T1000 (cell line): ENCODE results near the gene SBF2.
"Not testable (repeated sequence)": the region's sequence is repeated elsewhere in the genome, so short reads cannot be mapped to it uniquely, and the experiment has no call there.

ENCODE experiments used
- DNase-seq: peaks from one replicate; lab custom pipeline; 2025; ENCODE audit warnings: mixed read lengths; lab: John Stamatoyannopoulos, UW

The SBF2 gene

DNA sequence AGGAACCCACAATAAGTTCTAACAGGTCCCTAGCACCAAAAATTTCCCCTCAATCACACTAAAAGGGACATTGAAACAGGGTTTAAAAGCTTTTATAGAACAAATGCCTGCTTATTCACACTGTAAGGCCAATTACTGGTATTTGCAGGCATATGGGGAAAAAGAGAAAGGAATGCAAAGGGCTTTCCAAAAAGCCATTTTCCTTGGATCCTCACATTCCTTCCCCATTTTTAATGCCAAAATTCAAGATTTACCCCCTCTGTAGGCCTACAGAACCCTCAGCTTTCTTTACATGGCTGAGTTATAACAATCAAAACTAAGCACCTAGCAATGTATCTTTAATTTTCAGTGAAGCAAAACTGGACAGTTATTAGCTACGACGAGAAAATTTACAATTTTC is 102.0 kb downstream of the SBF2 start:
- DNase-seq: no peak

GRCh38 chr11:10181811-10182210 is 112.2 kb downstream of the SBF2 start:
- DNase-seq: no peak

DNA sequence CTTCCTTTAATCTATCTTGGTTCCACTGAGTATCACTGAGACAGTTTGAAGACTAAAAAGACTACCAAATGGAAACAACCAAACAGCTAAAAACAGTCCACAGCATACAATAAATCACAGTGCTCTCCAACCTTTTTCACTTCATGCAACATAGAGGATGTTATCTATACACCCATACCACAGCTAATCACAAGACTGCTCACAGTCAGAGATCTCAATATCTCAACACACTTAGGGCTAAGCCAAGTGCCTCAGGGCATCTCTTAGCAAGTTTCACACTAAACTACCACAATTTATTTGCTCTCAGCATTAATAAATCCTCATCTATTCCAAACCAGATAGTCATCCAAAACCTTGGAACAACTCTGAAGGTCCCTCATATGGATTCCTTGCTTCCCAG is 129.4 kb downstream of the SBF2 start:
- DNase-seq: no peak

DNA sequence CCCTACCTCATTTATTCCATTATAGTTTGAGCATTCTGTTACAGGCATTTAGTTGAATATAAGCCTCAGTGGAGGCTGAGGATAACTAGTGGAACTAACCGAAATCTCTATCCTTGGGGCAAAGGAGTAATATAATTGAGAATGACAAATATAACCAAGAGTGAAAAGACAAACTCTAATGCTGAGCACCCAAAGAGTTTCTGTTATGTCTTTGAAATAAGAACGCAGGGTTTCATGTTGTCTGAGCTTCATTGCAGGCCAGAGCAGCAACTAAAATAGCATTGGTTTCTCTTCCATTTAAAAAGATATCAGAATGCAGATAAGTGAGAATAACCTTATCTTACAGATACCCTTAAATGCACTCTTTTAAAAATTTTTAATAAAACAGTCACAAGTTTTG is 131.8 kb downstream of the SBF2 start:
- no peak for DNase-seq

GRCh38 chr11:10160350-10160749 is 133.7 kb downstream of the SBF2 start:
- no peak for DNase-seq

DNA sequence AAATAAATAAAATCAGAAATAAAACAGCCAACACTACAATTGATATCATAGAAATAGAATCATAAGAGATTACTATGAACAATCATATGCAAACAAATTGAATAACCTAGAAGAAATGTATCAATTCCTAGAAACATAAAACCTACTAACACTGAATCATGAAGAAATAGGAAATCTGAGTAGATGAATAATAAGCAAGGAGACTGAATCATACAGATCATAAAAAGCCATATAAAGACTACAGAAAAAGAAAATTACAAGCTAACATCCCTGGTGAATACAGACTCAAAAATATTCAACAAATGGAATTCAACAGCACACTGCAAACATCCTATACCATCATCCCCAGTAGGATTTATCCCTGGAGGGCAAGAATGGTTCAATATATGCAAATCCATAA is 135.6 kb downstream of the SBF2 start:
- no peak for DNase-seq

GRCh38 chr11:10155793-10156490 is 138.1 kb downstream of the SBF2 start:
- no peak for DNase-seq

DNA sequence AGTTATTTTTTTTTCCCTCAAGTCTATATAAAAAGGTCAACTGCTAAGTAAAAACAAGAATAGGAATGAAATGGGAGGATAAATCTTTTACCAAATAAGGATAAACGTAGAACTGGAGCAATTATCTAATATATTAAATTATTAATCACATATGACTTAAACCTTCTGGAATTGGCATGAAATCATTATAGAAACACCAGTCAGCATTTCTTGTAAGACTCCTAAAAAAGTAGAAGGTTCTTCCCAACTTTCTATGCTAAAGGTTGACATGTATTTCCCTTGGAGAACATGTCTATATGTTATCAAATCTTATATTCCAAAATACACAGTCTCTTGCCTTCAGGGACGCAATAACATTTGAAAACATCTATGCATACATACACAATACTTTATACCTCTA is 143.2 kb downstream of the SBF2 start:
- DNase-seq: no peak

DNA sequence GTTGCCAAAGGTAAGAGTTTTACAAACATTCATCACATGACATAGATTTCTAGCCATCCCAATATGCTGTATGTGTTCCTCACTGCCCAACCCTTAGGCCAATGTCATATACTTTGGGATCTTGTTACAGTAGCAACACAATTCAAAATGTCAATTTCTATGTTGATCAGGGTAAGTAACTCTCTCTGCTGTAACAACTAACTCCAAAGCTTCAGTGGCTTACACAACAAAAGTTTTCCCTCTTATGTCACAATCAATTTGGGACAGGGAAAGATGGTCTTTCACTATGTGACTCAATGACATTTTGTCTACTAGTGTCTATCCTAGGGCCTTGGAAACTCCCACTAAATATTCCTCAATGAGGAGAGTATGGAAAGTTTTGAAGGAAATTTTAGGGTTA is 144.5 kb downstream of the SBF2 start:
- DNase-seq: no peak

DNA sequence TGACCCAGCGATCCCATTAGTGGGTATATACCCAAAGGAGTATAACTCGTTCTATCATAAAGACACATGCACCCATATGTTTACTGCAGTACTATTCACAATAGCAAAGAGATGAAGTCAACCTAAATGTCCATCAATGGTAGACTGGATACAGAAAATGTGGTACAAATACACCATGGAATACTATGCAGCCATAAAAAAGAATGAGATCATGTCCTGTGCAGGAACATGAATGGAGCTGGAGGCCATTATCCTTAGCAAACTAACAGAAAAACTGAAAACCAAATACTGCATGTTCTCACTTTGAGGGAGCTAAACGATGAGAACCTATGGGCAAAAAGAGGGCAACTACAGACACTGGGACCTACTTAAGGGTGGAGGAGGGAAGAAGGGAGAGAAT is 146.8 kb downstream of the SBF2 start:
- DNase-seq: no peak

DNA sequence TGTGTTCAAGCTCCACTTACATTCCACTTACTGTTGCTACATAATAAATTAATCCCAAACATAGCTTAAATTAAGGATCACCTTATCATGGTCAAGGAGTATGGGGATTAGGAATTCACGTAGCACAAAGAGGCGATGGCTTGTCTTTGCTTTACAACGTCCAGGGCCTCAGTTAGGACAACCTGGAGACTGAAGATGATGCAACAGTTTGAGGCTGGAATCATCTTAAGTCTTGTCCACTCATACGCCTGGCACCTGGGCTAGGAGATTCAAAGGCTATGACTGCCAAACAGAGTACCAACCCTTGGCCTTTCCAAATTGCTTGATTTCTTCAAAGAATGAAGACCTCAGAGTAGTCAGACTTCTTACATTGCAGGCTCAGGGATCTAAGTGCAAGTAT is 149.1 kb downstream of the SBF2 start:
- DNase-seq: no peak

- DNase-seq: no peak
Measured at GRCh38 chr11:10139656-10140055, 154.4 kb downstream of the SBF2 start.

DNA sequence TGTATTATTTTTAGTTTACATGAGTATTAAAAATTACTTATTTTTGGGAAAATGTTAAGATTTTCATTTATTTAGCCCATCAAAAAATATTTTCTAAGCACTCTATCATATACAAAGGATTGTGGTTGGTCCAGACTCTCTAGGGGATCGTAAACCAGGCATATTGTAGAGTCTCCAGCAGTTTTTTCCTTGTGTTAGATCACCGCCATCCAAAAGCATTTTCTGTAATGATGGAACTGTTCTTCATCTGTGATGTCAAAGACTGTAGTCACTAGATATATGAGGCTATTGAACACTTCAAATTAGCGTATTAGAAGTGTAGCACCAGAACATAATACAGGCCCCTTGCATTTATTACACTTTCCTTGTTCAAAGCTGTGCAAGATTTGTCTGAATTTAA is 154.9 kb downstream of the SBF2 start:
- no peak for DNase-seq

GRCh38 chr11:10134975-10135481 is 159.0 kb downstream of the SBF2 start:
- no peak for DNase-seq

- not testable (repeated sequence) for DNase-seq
Measured at GRCh38 chr11:10134226-10134625, 159.8 kb downstream of the SBF2 start.

DNA sequence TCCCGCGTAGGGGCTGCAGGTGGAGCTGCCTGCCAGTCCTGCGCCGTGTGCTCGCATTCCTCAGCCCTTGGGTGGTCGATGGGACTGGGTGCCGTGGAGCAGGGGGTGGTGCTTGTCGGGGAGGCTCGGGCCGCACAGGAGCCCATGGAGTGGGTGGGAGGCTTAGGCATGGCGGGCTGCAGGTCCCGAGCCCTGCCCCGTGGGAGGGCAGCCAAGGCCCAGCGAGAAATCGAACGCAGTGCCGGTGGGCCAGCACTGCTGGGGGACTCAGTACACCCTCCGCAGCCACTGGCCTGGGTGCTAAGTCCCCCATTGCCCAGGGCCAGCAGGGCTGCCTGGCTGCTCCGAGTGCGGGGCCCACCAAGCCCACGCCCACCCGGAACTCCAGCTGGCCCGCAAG is 160.8 kb downstream of the SBF2 start:
- DNase-seq: not testable (repeated sequence)

- DNase-seq: no peak
Measured at GRCh38 chr11:10130875-10131274, 163.1 kb downstream of the SBF2 start.

DNA sequence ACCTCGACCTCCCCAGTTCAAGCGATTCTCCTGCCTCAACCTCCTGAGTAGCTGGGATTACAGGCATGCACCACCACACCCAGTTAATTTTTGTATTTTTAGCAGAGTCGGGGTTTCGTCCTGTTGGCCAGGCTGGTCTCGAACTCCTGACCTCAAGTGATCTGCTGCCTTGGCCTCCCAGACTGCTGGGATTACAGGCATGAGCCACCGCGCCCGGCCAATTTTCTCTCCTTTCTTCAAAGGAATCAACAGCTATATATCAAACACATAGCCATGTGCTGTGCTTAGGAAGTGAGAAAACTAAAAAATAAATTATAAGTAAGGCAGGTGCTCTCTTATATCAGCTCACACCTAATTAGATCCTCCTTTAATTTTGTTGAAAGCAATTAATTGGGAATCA is 164.8 kb downstream of the SBF2 start:
- DNase-seq: not testable (repeated sequence)

DNA sequence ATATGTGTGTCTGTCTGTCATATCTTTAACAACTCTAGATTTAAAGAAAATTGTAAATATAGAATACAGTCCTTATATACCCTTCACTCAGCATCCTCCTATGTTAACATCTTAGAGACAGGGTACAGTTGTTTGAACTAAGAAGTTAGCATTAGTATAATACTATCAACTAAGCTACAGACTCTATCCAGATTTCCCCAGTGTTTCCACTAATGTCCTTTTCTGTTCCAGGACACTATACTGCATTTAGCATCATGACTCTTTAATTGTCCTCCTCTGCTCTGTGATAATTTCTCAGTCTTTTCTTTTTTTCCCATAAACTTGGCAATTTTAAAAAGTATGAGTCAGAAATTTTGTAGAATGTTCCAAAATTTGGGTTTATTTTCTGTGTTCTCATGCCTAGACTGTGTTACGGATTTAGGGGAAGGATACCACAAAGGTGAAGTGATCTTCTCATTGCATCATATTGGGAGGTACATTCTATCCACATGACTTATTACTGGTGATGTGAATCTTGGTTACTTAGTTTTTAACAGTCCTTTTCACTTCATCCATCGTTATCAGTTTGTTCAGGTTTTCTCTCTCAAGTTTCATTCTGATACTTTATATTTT is 168.4 kb downstream of the SBF2 start:
- DNase-seq: no peak

- no peak for DNase-seq
Measured at GRCh38 chr11:10122326-10123197, 171.5 kb downstream of the SBF2 start.

DNA sequence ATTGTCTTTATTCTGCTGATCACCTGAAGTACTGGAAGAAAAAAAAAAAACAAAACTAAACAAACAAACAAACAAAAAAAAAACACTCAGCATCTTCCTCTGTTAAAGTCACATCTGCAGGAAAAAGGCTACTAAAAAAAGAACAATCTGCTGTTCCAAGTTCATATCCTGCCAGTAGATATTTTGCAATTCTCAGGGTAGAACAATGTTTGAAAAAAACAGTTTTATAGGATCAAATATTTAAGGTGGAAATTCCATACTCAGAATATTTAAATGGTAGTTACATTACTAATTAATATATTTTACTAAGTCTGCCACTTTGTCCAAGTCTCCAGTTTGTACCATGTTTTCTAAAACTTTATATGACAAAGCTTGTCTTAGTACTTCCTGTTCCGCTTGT is 175.2 kb downstream of the SBF2 start:
- DNase-seq: no peak

DNA sequence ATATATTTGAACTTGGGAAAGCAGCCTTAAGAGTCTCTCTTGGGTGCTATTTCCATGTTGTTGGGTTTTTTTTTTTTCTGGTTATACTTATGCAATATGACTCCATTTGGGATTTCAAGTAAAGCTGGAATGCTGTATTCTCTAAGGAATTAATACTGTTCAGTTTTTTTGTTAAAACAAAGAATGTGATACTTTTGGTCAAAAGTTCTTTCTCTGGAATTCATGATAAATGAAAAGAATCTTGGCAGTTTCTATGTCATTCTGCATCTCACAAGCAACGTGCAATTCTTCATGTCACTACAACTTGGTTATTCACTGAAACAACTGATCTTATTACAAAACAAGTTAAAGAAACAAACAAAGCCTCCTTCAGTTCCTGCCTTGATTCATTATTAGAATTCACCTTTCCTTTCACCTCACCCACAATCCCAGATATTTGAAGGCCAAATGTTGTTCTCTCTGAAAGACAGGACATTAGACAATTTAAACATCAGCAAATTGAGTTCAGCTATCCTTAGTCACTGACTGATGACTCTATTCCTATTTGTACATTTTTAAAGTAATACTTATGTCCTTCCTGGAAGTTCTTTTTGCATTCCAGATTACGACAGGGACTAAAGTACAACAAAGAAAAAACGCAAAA is 176.2 kb downstream of the SBF2 start:
- no peak for DNase-seq
